PC-3 (cell line): Measurements from ENCODE around the gene ANKLE1. TPM values are rescaled to one million over a fixed set of nuclear protein-coding genes. Genes with fewer than 3 reads are reported as not detected.

Source experiments
- ATAC-seq: fragments of 200-7000 bp; cut with Tn5 transposase; 2 replicates; pipeline ENCODE4 v1.9.1; 2020; ENCODE audit warnings: mild to moderate bottlenecking, moderate library complexity
- BruUV-seq: library from RNA; stranded (reverse); fragments of 400-500 nt; replicated peaks from 2 replicates; lab custom pipeline; 2021; lab: Mats Ljungman, UMichigan
- CTCF ChIA-PET: fragments of 300-600 bp; sonication (Branson Sonifier 250); formaldehyde crosslinking; loops from one replicate; lab custom pipeline; 2022; ENCODE audit warnings: antibody characterized with exemption; lab: Charles Lee
- POLR2A ChIA-PET: fragments of 300-600 bp; sonication (Branson Sonifier 250); formaldehyde crosslinking; loops from one replicate; lab custom pipeline; 2022; ENCODE audit warnings: antibody characterized with exemption; ENCODE audit not compliant: unreplicated experiment; lab: Charles Lee
- DNase-seq: peaks from one replicate; pipeline ENCODE4 v3.0.0-alpha.2; 2015
- H2AFZ ChIP-seq: fragments of 300-600 bp; sonication (generic); 2 replicates; pipeline ENCODE4 v1.6.0; 2016; ENCODE audit warnings: antibody characterized with exemption, low read length
- H3F3A ChIP-seq: fragments of 300-600 bp; sonication (generic); one replicate; pipeline ENCODE4 v1.6.0; 2017; ENCODE audit warnings: antibody characterized with exemption, low read length, control low read depth, mild to moderate bottlenecking; ENCODE audit not compliant: unreplicated experiment
- H3K27ac ChIP-seq: fragments of 300-600 bp; sonication (generic); 2 replicates; pipeline ENCODE4 v1.5.1; 2016; ENCODE audit warnings: mild to moderate bottlenecking, low read length
- H3K27me3 ChIP-seq: fragments of 300-600 bp; sonication (generic); 2 replicates; pipeline ENCODE4 v1.6.1; 2016; ENCODE audit warnings: low read length, mixed read lengths
- H3K36me3 ChIP-seq: fragments of 300-600 bp; sonication (generic); 2 replicates; pipeline ENCODE4 v1.6.1; 2016; ENCODE audit warnings: low read depth, mixed run types, low read length, mixed read lengths
- H3K4me1 ChIP-seq: fragments of 300-600 bp; sonication (generic); 2 replicates; pipeline ENCODE4 v1.5.1; 2016; ENCODE audit warnings: low read length; ENCODE audit not compliant: insufficient read depth
- H3K4me2 ChIP-seq: fragments of 300-600 bp; sonication (generic); 2 replicates; pipeline ENCODE4 v1.6.0; 2016; ENCODE audit warnings: low read length
- H3K4me3 ChIP-seq: fragments of 300-600 bp; sonication (generic); 2 replicates; pipeline ENCODE4 v1.5.1; 2016; ENCODE audit warnings: mild to moderate bottlenecking, low read length, mixed read lengths
- H3K79me2 ChIP-seq: fragments of 300-600 bp; sonication (generic); 2 replicates; pipeline ENCODE4 v1.6.1; 2017; ENCODE audit warnings: low read length, mixed read lengths
- H3K9ac ChIP-seq: fragments of 300-600 bp; sonication (generic); 2 replicates; pipeline ENCODE4 v1.6.0; 2016; ENCODE audit warnings: mild to moderate bottlenecking, low read length
- H3K9me2 ChIP-seq: fragments of 300-600 bp; sonication (generic); replicated peaks from 2 replicates; pipeline ENCODE4 v1.6.1; 2016; ENCODE audit warnings: mixed run types, low read length, mixed read lengths
- H3K9me3 ChIP-seq: fragments of 300-600 bp; sonication (generic); 2 replicates; pipeline ENCODE4 v1.6.1; 2016; ENCODE audit warnings: low read length, mixed read lengths
- H4K20me1 ChIP-seq: fragments of 300-600 bp; sonication (generic); 2 replicates; pipeline ENCODE4 v1.6.1; 2016; ENCODE audit warnings: low read length, mixed read lengths
- CTCF ChIP-seq: fragments of 300-600 bp; sonication (generic); conservative IDR thresholded peaks from 2 replicates; pipeline ENCODE4 v1.5.1; 2017; ENCODE audit warnings: antibody characterized with exemption, low read depth, mild to moderate bottlenecking, low read length
- EZH2 ChIP-seq: fragments of 300-600 bp; sonication (generic); IDR thresholded peaks from one replicate; pipeline ENCODE4 v1.6.1; 2017; ENCODE audit warnings: antibody characterized with exemption, mild to moderate bottlenecking, low read length; ENCODE audit not compliant: unreplicated experiment
- EZH2phosphoT487 ChIP-seq: fragments of 300-600 bp; sonication (generic); IDR thresholded peaks from 2 replicates; pipeline ENCODE4 v1.6.1; 2018; ENCODE audit warnings: mild to moderate bottlenecking, antibody characterized with exemption, low read length, borderline replicate concordance
- intact Hi-C: fragments of 100-400 bp; cut with micrococcal nuclease; formaldehyde crosslinking; loops from 2 replicates; pipeline ENCODE4 v1.9.0; 2023
- total RNA-seq: library from RNA; depleted of rRNA; stranded (reverse); fragments of >200 nt; gene quantifications from 2 replicates; pipeline ENCODE4 v1.2.3, GENCODE V29; 2014

Gene ANKLE1
- total RNA-seq, 1 experiment from 2014 or later = 2.2 TPM

GRCh38 chr19:17262557-17262956 is 19.1 kb upstream of the ANKLE1 start:
- H3K4me1 ChIP-seq = no peaks in the 10 kb centered on the region
- no peaks in the 10 kb centered on the region for H3K9me2 ChIP-seq
- peaks cover 1% of the 10 kb centered on the region for H3K79me2 ChIP-seq
- no TSS peak for BruUV-seq
- ATAC-seq (no peak), DNase-seq (no peak)
- no peak overlapping the region for H3K4me2 ChIP-seq
- no peak overlapping the region for H3K27ac ChIP-seq
- ChIA-PET POLR2A (no interaction called here), CTCF (interaction anchor here (0.9 kb wide), 1 partner anchor 8 kb away, joined by 5 read pairs; no protein-coding TSS in a partner anchor)
- no peaks in the 10 kb centered on the region for H3F3A ChIP-seq
- no peak overlapping the region for H3K9ac ChIP-seq
- H4K20me1 ChIP-seq = no peaks in the 10 kb centered on the region
- no peak overlapping the region for H3K4me3 ChIP-seq
- H2AFZ ChIP-seq = no peak overlapping the region
- no peaks in the 10 kb centered on the region for H3K36me3 ChIP-seq
- TF ChIP-seq CTCF (no peak), EZH2phosphoT487 (no peak), EZH2 (no peak)
- 0 out of 2 replicates have a peak, but pooled peaks cover 5% of the 10 kb centered on the region for H3K9me3 ChIP-seq
- intact Hi-C loops = no loop called here
- H3K27me3 ChIP-seq = no peaks in the 10 kb centered on the region

GRCh38 chr19:17263712-17264640 is 17.7 kb upstream of the ANKLE1 start:
- Histone ChIP-seq H3K4me2 (no peak overlapping the region), H3K79me2 (peaks cover 15% of the 10 kb centered on the region), H3K4me3 (no peak overlapping the region), H3K9ac (no peak overlapping the region), H3K9me3 (0 out of 2 replicates have a peak, but pooled peaks cover 5% of the 10 kb centered on the region), H3K36me3 (peaks cover 2% of the 10 kb centered on the region; the same call in 1 of the 2 replicates), H3K27ac (no peak overlapping the region), H3F3A (no peaks in the 10 kb centered on the region), H3K27me3 (no peaks in the 10 kb centered on the region), H4K20me1 (no peaks in the 10 kb centered on the region), H2AFZ (no peak overlapping the region), H3K9me2 (no peaks in the 10 kb centered on the region), H3K4me1 (peaks cover 7% of the 10 kb centered on the region)
- no TSS peak for BruUV-seq
- TF ChIP-seq EZH2 (no peak), EZH2phosphoT487 (no peak), CTCF (no peak)
- DNase-seq (no peak), ATAC-seq (no peak)
- intact Hi-C loops = no loop called here
- ChIA-PET CTCF (no interaction called here), POLR2A (no interaction called here)

GRCh38 chr19:17264641-17264979 is 17.1 kb upstream of the ANKLE1 start, which contains the start of gene USHBP1:
TSS of gene USHBP1 (minus strand) at chr19:17264745. CDS start at chr19:17264299, 446 bp downstream.
- no peaks in the 10 kb centered on the region for H3F3A ChIP-seq
- ChIA-PET CTCF (no interaction called here), POLR2A (no interaction called here)
- H3K4me3 ChIP-seq = no peak within 1 kb of the TSS
- H3K36me3 ChIP-seq = peaks cover 3% of the 10 kb centered on the region; the same call in 1 of the 2 replicates
- no peak for TF ChIP-seq EZH2phosphoT487
- TF ChIP-seq CTCF = no peak
- no peak for TF ChIP-seq EZH2
- no peaks in the 10 kb centered on the region for H4K20me1 ChIP-seq
- 0 out of 2 replicates have a peak, but pooled peaks cover 3% of the 10 kb centered on the region for H3K9me3 ChIP-seq
- peaks cover 17% of the 10 kb centered on the region for H3K79me2 ChIP-seq
- H3K27me3 ChIP-seq = no peaks in the 10 kb centered on the region
- H3K4me2 ChIP-seq = no peak within 1 kb of the TSS
- DNase-seq (no peak), ATAC-seq (no peak)
- peaks cover 7% of the 10 kb centered on the region for H3K4me1 ChIP-seq
- H2AFZ ChIP-seq = no peak within 1 kb of the TSS
- intact Hi-C loops = no loop called here
- no peak within 1 kb of the TSS for H3K27ac ChIP-seq
- BruUV-seq = no TSS peak
- H3K9me2 ChIP-seq = no peaks in the 10 kb centered on the region
- no peak within 1 kb of the TSS for H3K9ac ChIP-seq
